K562 (cell line): Measurements from ENCODE around the gene MOGAT2. TPM values are rescaled to one million over a fixed set of nuclear protein-coding genes. Genes with fewer than 3 reads are reported as not detected.

Source experiments
- ATAC-seq: fragments of 200-7000 bp; cut with Tn5 transposase; 3 replicates; pipeline ENCODE4 v1.9.1; 2020; ENCODE audit warnings: moderate library complexity
- BruUV-seq: library from RNA; stranded (reverse); fragments of 400-500 nt; replicated peaks from 2 replicates; lab custom pipeline; 2021; lab: Mats Ljungman, UMichigan
- CTCF ChIA-PET: fragments of 300-600 bp; formaldehyde crosslinking; extraction: SDS; loops from one replicate; lab custom pipeline; 2021; ENCODE audit warnings: low intra/inter-chr PET ratio; lab: Yijun Ruan, JAX
- POLR2A ChIA-PET: fragments of 300-600, 350-650 bp; sonication (Branson Sonifier 250); formaldehyde crosslinking; extraction: SDS; loops from one replicate; lab custom pipeline; 2021; ENCODE audit warnings: antibody characterized with exemption, inconsistent platforms; lab: Yijun Ruan, JAX
- DNase-seq, 4 experiments: peaks; one replicate each; pipeline versions ENCODE4 v3.0.0 to v3.0.0-alpha.2; 2011 to 2018; ENCODE audit warnings: low spot score in 3 of 4, mixed read lengths in 3 of 4; ENCODE audit errors: extremely low read depth in 1 of 4
- FAIRE-seq: peaks from 2 replicates; lab custom pipeline; 2011; peaks lifted over from hg19 to GRCh38; lab: Jason Lieb, UNC
- H2AFZ ChIP-seq: 2 replicates; pipeline ENCODE4 v1.6.0; 2011; ENCODE audit warnings: low read depth, low read length, control low read depth, inconsistent platforms
- H3K27ac ChIP-seq: fragments of 200-600 bp; 3 replicates; pipeline ENCODE4 v1.8.0; 2011; ENCODE audit warnings: low read depth, mild to moderate bottlenecking, control low read depth, inconsistent platforms, low read length, moderate library complexity, mixed read lengths; ENCODE audit errors: extremely low read depth
- H3K27me3 ChIP-seq, 2 experiments: fragments of 300-600 bp in 1 of 2; 2 replicates in 1 of 2; 3 replicates in 1 of 2; pipeline versions ENCODE4 v1.6.0 to v1.8.0; 2011; ENCODE audit warnings: inconsistent platforms in 2 of 2, low read length in 2 of 2, mild to moderate bottlenecking in 1 of 2, mixed read lengths in 1 of 2, moderate library complexity in 1 of 2; ENCODE audit not compliant: control insufficient read depth in 2 of 2, insufficient read depth in 2 of 2
- H3K36me3 ChIP-seq: fragments of 300-600 bp; 3 replicates; pipeline ENCODE4 v1.8.0; 2011; ENCODE audit warnings: mild to moderate bottlenecking, low read length, inconsistent platforms; ENCODE audit not compliant: control insufficient read depth, insufficient read depth
- H3K4me1 ChIP-seq, 2 experiments: fragments of 200-600 bp in 1 of 2; replicated peaks in 1 of 2; 2 replicates in 1 of 2; 3 replicates in 1 of 2; pipeline versions ENCODE4 v1.5.1 to v1.8.0; 2011; ENCODE audit warnings: inconsistent platforms in 2 of 2, low read length in 2 of 2, mild to moderate bottlenecking in 1 of 2, mixed read lengths in 1 of 2, moderate library complexity in 1 of 2; ENCODE audit not compliant: control insufficient read depth in 2 of 2, insufficient read depth in 2 of 2
- H3K4me2 ChIP-seq: 2 replicates; pipeline ENCODE4 v1.6.1; 2011; ENCODE audit warnings: low read length, control low read depth, inconsistent platforms, mixed read lengths; ENCODE audit not compliant: insufficient read depth
- H3K4me3 ChIP-seq: fragments of 200-600 bp; sonication (generic), shearing (Covaris generic); 2 replicates; pipeline ENCODE4 v1.5.1; 2016; ENCODE audit warnings: control low read depth, inconsistent platforms
- H3K79me2 ChIP-seq: fragments of 200-600 bp; 3 replicates; pipeline ENCODE4 v1.8.0; 2011; ENCODE audit warnings: low read length, inconsistent platforms; ENCODE audit not compliant: control insufficient read depth, insufficient read depth
- H3K9ac ChIP-seq, 2 experiments: 2 replicates each; pipeline versions ENCODE4 v1.6.0 to v1.6.1; 2011; ENCODE audit warnings: low read depth in 2 of 2, low read length in 2 of 2, control low read depth in 1 of 2, inconsistent platforms in 1 of 2, mild to moderate bottlenecking in 1 of 2, mixed read lengths in 1 of 2; ENCODE audit not compliant: insufficient read depth in 1 of 2
- H3K9me1 ChIP-seq: one replicate; pipeline ENCODE4 v1.6.0; 2011; ENCODE audit warnings: inconsistent platforms, mild to moderate bottlenecking, low read length, moderate library complexity; ENCODE audit not compliant: control insufficient read depth, insufficient read depth
- H3K9me3 ChIP-seq: replicated peaks from 2 replicates; pipeline ENCODE4 v1.5.1; 2011; ENCODE audit warnings: low read depth, low read length, inconsistent platforms; ENCODE audit not compliant: control insufficient read depth, insufficient read depth
- H4K20me1 ChIP-seq: replicated peaks from 2 replicates; pipeline ENCODE4 v1.6.1; 2011; ENCODE audit warnings: low read length, inconsistent platforms, mixed read lengths; ENCODE audit not compliant: control insufficient read depth, insufficient read depth
- ASH1L ChIP-seq: fragments of 450-650 bp; IDR thresholded peaks from 2 replicates; pipeline ENCODE4 v1.6.1; 2018; ENCODE audit warnings: borderline replicate concordance, mild to moderate bottlenecking, low read depth; ENCODE audit not compliant: partially characterized antibody
- CBFB ChIP-seq: sonication (generic); formaldehyde crosslinking; IDR thresholded peaks from 2 replicates; pipeline ENCODE4 v1.4.0; 2020; ENCODE audit warnings: mild to moderate bottlenecking, missing genetic modification reagents
- MAX ChIP-seq: sonication (generic); formaldehyde crosslinking; IDR thresholded peaks from 2 replicates; pipeline ENCODE4 v1.9.0; 2022; ENCODE audit warnings: mild to moderate bottlenecking, missing genetic modification reagents
- NELFE ChIP-seq: IDR thresholded peaks from 2 replicates; pipeline ENCODE4 v1.6.1; 2011; ENCODE audit warnings: mild to moderate bottlenecking; ENCODE audit not compliant: insufficient read depth, insufficient read length
- NRF1 ChIP-seq, 2 experiments: fragments of 450-650 bp; IDR thresholded peaks in 1 of 2; conservative IDR thresholded peaks in 1 of 2; 2 replicates each; pipeline ENCODE4 v1.6.1; 2014; ENCODE audit warnings: mild to moderate bottlenecking in 2 of 2
- PHB2 ChIP-seq: fragments of 450-650 bp; IDR thresholded peaks from 2 replicates; pipeline ENCODE4 v1.6.1; 2017; ENCODE audit warnings: low read depth
- SFPQ ChIP-seq: fragments of 200-400 bp; formaldehyde crosslinking; IDR thresholded peaks from 2 replicates; pipeline ENCODE4 v1.6.1; 2017; ENCODE audit warnings: mild to moderate bottlenecking, low read depth, low read length, moderate library complexity
- SMAD4 ChIP-seq: fragments of 250-450 bp; sonication (Bioruptor Pico); conservative IDR thresholded peaks from 2 replicates; pipeline ENCODE4 v1.8.0; 2021; ENCODE audit warnings: inconsistent platforms, mild to moderate bottlenecking, moderate library complexity
- TEAD1 ChIP-seq, 2 experiments: fragments of 450-650 bp in 1 of 2; sonication (generic) in 1 of 2; formaldehyde crosslinking; IDR thresholded peaks; 2 replicates each; pipeline versions ENCODE4 v1.4.0 to v1.8.0; 2020 to 2022; ENCODE audit warnings: mild to moderate bottlenecking in 2 of 2, missing genetic modification reagents in 1 of 2
- ZNF23 ChIP-seq: fragments of 250-450 bp; sonication (Bioruptor Pico); IDR thresholded peaks from 2 replicates; pipeline ENCODE4 v1.4.0; 2020; ENCODE audit warnings: mild to moderate bottlenecking
- WGBS: fragments of 100-300 bp; shearing (Covaris generic); methylation state at CpG from one replicate; pipeline ENCODE4 v1.1.6; 2016; ENCODE audit warnings: low coverage, mixed read lengths; ENCODE audit not compliant: insufficient coverage; ENCODE audit errors: missing lambda C conversion rate; 5-methylcytosine and 5-hydroxymethylcytosine counted together
- in situ Hi-C: fragments of 300-500 bp; cut with MboI; formaldehyde crosslinking; loops from 4 replicates; pipeline ENCODE4 v1.15.0; 2018; ENCODE audit warnings: inconsistent platforms, mixed read lengths
- intact Hi-C: fragments of 100-400 bp; cut with micrococcal nuclease; formaldehyde crosslinking; loops from 2 replicates; pipeline ENCODE4 v1.14.2; 2022
- polyA plus RNA-seq, 8 experiments: library from polyadenylated mRNA; depleted of rRNA in 4 of 8; stranded (reverse) in 5 of 8; unstranded in 3 of 8; fragments of >200 nt; fragmentation: Nextera tagmentation in 2 of 8; fragmentation: Illumina TruSeq in 1 of 8; extraction: Ambion mirVana in 2 of 8; extraction: Trizol in 1 of 8; gene quantifications; 2 replicates each; pipeline versions ENCODE4 v1.2.1 to v1.2.3, GENCODE V29; 2011 to 2014; ENCODE audit warnings: inconsistent platforms in 1 of 8, missing spikeins in 1 of 8
- total RNA-seq, 7 experiments: library from RNA; depleted of rRNA in 6 of 7; stranded (reverse); fragments of >200 nt in 6 of 7; fragmentation: Illumina TruSeq in 2 of 7; extraction: Trizol in 2 of 7; gene quantifications; 2 replicates each; pipeline versions ENCODE4 v1.2.1 to v1.2.3, GENCODE V29; 2011 to 2021; ENCODE audit warnings: low replicate concordance in 1 of 7
- TF ChIP-seq, protein P1 (sequence below): conservative IDR thresholded peaks from 2 replicates; pipeline ENCODE4 v1.6.1; 2011; ENCODE audit warnings: low read depth, mild to moderate bottlenecking, low read length; ENCODE audit not compliant: control insufficient read depth
- TF ChIP-seq, protein P2 (sequence below): fragments of 250-450 bp; sonication (Bioruptor Pico); IDR thresholded peaks from 2 replicates; pipeline ENCODE4 v1.8.0; 2022; ENCODE audit warnings: inconsistent platforms, mild to moderate bottlenecking, moderate library complexity, borderline replicate concordance
- TF ChIP-seq, protein P3 (sequence below): IDR thresholded peaks from 3 replicates; pipeline ENCODE4 v1.6.1; 2011; ENCODE audit warnings: borderline replicate concordance, mild to moderate bottlenecking; ENCODE audit not compliant: insufficient read length, insufficient read depth

The MOGAT2 gene
- total and polyA plus RNA-seq, 9 of the 15 experiments (the other 6 are each of a cell fraction or from before 2014, with no cell fraction given), result 0.09 TPM; not detected in 7

DNA sequence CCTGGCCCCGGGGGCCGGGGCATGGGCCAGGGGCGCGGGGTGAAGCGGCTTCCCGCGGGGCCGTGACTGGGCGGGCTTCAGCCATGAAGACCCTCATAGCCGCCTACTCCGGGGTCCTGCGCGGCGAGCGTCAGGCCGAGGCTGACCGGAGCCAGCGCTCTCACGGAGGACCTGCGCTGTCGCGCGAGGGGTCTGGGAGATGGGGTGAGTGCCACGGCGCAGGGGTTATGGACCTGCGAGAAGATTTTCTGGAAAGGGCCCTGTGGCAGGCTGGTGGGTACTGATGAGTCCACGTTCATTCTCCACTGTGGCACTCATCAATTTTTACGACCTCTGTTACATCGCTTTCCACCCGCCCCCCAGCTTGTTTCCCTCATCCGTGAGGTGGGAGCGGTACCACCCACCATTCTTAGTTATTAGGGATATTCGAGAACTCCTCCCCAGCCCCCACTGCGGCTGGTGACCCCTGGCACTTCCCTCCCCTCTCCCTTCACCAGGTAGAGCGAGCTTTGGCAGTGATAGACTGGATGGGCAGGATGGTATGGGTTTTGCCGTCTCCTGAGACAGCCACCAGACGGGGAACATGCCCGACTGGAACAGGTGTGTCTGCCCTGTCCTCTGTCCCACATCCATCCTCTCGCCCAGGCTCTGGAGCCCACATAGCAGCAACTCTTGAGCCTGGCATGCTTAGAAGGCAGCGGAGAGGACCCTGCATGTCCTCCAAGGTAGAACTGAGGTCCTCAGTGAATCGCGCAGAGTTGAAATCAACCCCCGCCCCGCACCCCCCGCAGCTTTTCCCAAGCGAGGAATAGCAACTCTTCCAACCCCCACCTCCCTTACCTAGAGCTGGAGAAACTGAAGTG is 51.5 kb downstream of the MOGAT2 start (continued):
- TF ChIP-seq SFPQ (no peak), PHB2 (no peak), NRF1 (conservative IDR thresholded peaks at IDR 0.05 in 1 of 2, IDR thresholded peaks at IDR 0.05 in 1 of 2) (peak; percentile 5 to 6; a peak in 3 of 4 replicates)
- TF ChIP-seq, protein P1, sequence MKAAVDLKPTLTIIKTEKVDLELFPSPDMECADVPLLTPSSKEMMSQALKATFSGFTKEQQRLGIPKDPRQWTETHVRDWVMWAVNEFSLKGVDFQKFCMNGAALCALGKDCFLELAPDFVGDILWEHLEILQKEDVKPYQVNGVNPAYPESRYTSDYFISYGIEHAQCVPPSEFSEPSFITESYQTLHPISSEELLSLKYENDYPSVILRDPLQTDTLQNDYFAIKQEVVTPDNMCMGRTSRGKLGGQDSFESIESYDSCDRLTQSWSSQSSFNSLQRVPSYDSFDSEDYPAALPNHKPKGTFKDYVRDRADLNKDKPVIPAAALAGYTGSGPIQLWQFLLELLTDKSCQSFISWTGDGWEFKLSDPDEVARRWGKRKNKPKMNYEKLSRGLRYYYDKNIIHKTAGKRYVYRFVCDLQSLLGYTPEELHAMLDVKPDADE, result no peak; the same call in 1 of the 2 replicates

GRCh38 chr11:75770102-75770501 is 52.5 kb downstream of the MOGAT2 start:
- ChIA-PET POLR2A (interaction anchor here (0.6 to 1.6 kb wide), 3 partner anchors 11 to 1818 kb away, joined by 3 to 4 read pairs (median 3); no protein-coding TSS in a partner anchor), CTCF (no interaction called here)
- peaks cover 28 to 33% of the 10 kb centered on the region in 2 experiments for H3K4me1 ChIP-seq
- H3K4me3 ChIP-seq, result no peak overlapping the region
- no peak for ATAC-seq
- no peak overlapping the region for H3K9ac ChIP-seq
- H3K9me3 ChIP-seq, result no peaks in the 10 kb centered on the region
- H3K27ac ChIP-seq, result no peak overlapping the region
- no peak overlapping the region for H2AFZ ChIP-seq
- H3K4me2 ChIP-seq, result no peak overlapping the region
- no peak for FAIRE-seq
- intact Hi-C loops, result no loop called here
- in situ Hi-C loops, result no loop called here
- no TSS peak for BruUV-seq
- no peaks in the 10 kb centered on the region for H3K36me3 ChIP-seq
- no peak for DNase-seq
- WGBS, result 28% methylated on average over 5 of the region's 5 CpGs
- H3K79me2 ChIP-seq, result no peaks in the 10 kb centered on the region
- no peaks in the 10 kb centered on the region for H3K9me1 ChIP-seq
- no peaks in the 10 kb centered on the region for H4K20me1 ChIP-seq
- peaks cover 7 to 10% of the 10 kb centered on the region in 2 experiments; a peak in 4 of 5 replicates for H3K27me3 ChIP-seq
- TF ChIP-seq, protein P2, sequence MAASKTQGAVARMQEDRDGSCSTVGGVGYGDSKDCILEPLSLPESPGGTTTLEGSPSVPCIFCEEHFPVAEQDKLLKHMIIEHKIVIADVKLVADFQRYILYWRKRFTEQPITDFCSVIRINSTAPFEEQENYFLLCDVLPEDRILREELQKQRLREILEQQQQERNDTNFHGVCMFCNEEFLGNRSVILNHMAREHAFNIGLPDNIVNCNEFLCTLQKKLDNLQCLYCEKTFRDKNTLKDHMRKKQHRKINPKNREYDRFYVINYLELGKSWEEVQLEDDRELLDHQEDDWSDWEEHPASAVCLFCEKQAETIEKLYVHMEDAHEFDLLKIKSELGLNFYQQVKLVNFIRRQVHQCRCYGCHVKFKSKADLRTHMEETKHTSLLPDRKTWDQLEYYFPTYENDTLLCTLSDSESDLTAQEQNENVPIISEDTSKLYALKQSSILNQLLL (CRISPR knock-in tag), result no peak
- TF ChIP-seq CBFB (no peak), SMAD4 (no peak), NELFE (no peak), TEAD1 (CRISPR knock-in tag; IDR thresholded peaks at IDR 0.05) (no peak), ZNF23 (CRISPR knock-in tag) (no peak), MAX (no peak), ASH1L (no peak)
- TF ChIP-seq, protein P3, sequence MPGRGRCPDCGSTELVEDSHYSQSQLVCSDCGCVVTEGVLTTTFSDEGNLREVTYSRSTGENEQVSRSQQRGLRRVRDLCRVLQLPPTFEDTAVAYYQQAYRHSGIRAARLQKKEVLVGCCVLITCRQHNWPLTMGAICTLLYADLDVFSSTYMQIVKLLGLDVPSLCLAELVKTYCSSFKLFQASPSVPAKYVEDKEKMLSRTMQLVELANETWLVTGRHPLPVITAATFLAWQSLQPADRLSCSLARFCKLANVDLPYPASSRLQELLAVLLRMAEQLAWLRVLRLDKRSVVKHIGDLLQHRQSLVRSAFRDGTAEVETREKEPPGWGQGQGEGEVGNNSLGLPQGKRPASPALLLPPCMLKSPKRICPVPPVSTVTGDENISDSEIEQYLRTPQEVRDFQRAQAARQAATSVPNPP, result no peak
